Measurements from ENCODE around the gene PLPP1. TPM values are rescaled to one million over a fixed set of nuclear protein-coding genes. Genes with fewer than 3 reads are reported as not detected.

Gene PLPP1
- total RNA-seq, 1 donor from 2014 or later: 38.9 TPM

DNA sequence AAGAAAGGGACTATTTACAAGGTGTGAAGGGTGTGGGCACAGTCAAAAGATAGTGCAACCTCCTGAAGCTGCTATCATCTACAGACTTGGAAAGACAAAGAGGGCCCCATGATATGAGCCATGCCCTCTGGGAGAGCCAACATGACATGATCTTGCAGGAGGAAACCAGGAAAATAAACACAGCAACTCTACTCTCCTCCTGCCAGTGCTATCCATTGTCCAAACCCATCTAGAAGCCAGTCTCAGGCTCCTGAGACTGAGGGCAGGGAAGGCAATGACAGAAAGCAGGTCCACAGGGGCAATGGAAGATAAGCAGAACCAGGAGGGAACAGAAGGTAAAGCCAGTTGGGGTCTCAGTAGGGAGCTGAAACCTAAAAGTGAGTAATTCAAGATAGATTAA is 37.1 kb downstream of the PLPP1 start:
- Mint-ChIP-seq H3K4me3 (ENCODE audit: unreplicated experiment) (no peak overlapping the region), H3K27ac (ENCODE audit: unreplicated experiment) (no peak overlapping the region)

DNA sequence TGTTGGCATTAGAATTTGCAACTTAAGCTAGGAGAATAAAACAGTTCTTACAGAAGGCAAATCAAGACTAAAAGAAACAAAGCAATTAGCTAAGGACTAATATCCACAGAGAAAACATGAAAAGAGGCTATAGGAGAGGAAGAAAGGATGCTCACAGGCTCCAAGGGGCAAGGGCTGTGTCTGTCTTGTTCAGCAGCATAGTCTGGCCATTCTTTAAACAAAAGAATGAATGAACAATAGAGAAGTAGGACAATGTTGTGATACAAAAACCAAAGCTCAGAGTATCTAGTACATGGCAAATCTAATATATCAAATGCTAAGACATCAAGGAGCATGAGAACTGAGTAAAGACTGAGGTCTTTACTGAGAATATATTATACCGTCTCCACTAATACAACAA is 39.5 kb downstream of the PLPP1 start:
- Mint-ChIP-seq H3K4me1 (ENCODE audit: unreplicated experiment) (peaks cover 28% of the 10 kb centered on the region), H3K27me3 (ENCODE audit: unreplicated experiment) (no peaks in the 10 kb centered on the region), H3K9me3 (ENCODE audit: unreplicated experiment) (no peaks in the 10 kb centered on the region), H3K4me3 (ENCODE audit: unreplicated experiment) (no peak overlapping the region), H3K27ac (ENCODE audit: unreplicated experiment) (no peak overlapping the region), H3K36me3 (ENCODE audit: unreplicated experiment) (peaks cover 4% of the 10 kb centered on the region)
- TF ChIP-seq, protein P1, sequence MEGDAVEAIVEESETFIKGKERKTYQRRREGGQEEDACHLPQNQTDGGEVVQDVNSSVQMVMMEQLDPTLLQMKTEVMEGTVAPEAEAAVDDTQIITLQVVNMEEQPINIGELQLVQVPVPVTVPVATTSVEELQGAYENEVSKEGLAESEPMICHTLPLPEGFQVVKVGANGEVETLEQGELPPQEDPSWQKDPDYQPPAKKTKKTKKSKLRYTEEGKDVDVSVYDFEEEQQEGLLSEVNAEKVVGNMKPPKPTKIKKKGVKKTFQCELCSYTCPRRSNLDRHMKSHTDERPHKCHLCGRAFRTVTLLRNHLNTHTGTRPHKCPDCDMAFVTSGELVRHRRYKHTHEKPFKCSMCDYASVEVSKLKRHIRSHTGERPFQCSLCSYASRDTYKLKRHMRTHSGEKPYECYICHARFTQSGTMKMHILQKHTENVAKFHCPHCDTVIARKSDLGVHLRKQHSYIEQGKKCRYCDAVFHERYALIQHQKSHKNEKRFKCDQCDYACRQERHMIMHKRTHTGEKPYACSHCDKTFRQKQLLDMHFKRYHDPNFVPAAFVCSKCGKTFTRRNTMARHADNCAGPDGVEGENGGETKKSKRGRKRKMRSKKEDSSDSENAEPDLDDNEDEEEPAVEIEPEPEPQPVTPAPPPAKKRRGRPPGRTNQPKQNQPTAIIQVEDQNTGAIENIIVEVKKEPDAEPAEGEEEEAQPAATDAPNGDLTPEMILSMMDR (IDR thresholded peaks at IDR 0.05): no peak
- no peak for DNase-seq (ENCODE audit: extremely low spot score, unreplicated experiment)

More for the DNA sequence above, 37.1 kb downstream of the PLPP1 start:
- TF ChIP-seq, protein P1 (IDR thresholded peaks at IDR 0.05): no peak
- no peaks in the 10 kb centered on the region for H3K27me3 Mint-ChIP-seq (ENCODE audit: unreplicated experiment)
- H3K4me1 Mint-ChIP-seq (ENCODE audit: unreplicated experiment): peaks cover 25% of the 10 kb centered on the region
- H3K36me3 Mint-ChIP-seq (ENCODE audit: unreplicated experiment): no peaks in the 10 kb centered on the region
- DNase-seq (ENCODE audit: extremely low spot score, unreplicated experiment): no peak
- H3K9me3 Mint-ChIP-seq (ENCODE audit: unreplicated experiment): no peaks in the 10 kb centered on the region

DNA sequence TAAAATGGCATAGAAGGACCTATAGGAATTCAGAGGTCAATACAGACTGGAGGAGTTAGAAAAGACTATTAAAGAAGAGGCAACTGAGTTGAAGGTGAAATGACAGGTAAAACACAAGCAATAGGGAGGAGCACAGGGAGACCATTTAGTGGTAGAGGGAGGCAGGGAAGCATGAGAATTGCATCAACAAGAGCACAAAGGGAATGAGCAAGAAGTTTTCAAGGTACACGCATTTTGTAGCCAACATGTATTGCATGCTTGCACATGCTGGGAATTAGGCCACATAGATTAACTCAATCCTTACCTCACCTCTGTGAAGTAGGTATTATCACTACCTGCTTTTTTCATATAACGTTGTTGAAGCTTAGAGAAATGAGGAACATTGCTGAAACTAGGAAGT is 42.3 kb downstream of the PLPP1 start:
- no peak overlapping the region for H3K4me3 Mint-ChIP-seq (ENCODE audit: unreplicated experiment)
- TF ChIP-seq, protein P1 (IDR thresholded peaks at IDR 0.05): no peak
- H3K9me3 Mint-ChIP-seq (ENCODE audit: unreplicated experiment): no peaks in the 10 kb centered on the region
- H3K4me1 Mint-ChIP-seq (ENCODE audit: unreplicated experiment): peaks cover 12% of the 10 kb centered on the region
- DNase-seq (ENCODE audit: extremely low spot score, unreplicated experiment): no peak
- peaks cover 6% of the 10 kb centered on the region for H3K36me3 Mint-ChIP-seq (ENCODE audit: unreplicated experiment)
- H3K27me3 Mint-ChIP-seq (ENCODE audit: unreplicated experiment): no peaks in the 10 kb centered on the region
- no peak overlapping the region for H3K27ac Mint-ChIP-seq (ENCODE audit: unreplicated experiment)

DNA sequence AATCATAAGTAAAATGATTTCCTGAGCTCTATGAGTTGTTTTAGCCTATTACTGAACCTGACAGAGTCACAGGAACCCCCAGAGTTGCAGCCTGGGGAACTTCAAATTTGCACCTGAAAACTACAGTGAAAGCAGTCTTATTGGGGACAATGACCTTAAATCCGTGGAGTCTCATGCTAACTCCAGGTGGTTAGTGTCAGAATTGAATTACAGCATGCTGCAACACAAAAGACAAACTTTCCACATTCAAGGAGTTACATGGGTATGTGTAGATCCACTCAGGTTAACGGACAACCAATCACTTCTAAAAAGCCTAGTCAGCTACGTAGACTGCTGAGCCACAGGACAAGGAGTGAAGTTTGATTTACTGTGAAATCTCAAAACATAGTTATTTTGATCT is 49.7 kb downstream of the PLPP1 start:
- H3K9me3 Mint-ChIP-seq (ENCODE audit: unreplicated experiment): no peaks in the 10 kb centered on the region
- no peak overlapping the region for H3K4me3 Mint-ChIP-seq (ENCODE audit: unreplicated experiment)
- H3K27me3 Mint-ChIP-seq (ENCODE audit: unreplicated experiment): no peaks in the 10 kb centered on the region
- TF ChIP-seq, protein P1 (IDR thresholded peaks at IDR 0.05): no peak
- no peak for DNase-seq (ENCODE audit: extremely low spot score, unreplicated experiment)
- peaks cover 4% of the 10 kb centered on the region for H3K36me3 Mint-ChIP-seq (ENCODE audit: unreplicated experiment)
- H3K4me1 Mint-ChIP-seq (ENCODE audit: unreplicated experiment): peaks cover 21% of the 10 kb centered on the region
- no peak overlapping the region for H3K27ac Mint-ChIP-seq (ENCODE audit: unreplicated experiment)

DNA sequence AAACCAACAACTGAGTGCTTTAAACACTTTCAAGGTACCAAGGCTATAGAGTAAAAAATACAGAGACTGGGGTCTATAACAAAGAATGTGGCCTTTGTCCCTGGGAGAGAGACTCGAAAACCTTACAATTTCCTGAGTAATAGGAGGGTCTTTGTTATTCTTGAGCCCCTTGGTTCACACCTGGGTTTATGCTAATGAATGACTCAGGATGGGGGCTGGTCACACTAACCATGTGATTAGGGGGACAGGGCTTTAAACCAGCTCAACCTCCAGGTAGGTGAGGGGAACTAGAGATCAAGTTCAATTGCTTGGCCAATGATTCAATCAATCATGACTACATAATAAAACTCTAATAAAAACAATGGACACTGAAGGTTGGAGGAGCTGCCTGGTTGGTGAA is 50.2 kb downstream of the PLPP1 start:
- peaks cover 3% of the 10 kb centered on the region for H3K36me3 Mint-ChIP-seq (ENCODE audit: unreplicated experiment)
- H3K4me3 Mint-ChIP-seq (ENCODE audit: unreplicated experiment): no peak overlapping the region
- H3K4me1 Mint-ChIP-seq (ENCODE audit: unreplicated experiment): peaks cover 20% of the 10 kb centered on the region
- no peaks in the 10 kb centered on the region for H3K9me3 Mint-ChIP-seq (ENCODE audit: unreplicated experiment)
- no peaks in the 10 kb centered on the region for H3K27me3 Mint-ChIP-seq (ENCODE audit: unreplicated experiment)
- no peak overlapping the region for H3K27ac Mint-ChIP-seq (ENCODE audit: unreplicated experiment)
- no peak for DNase-seq (ENCODE audit: extremely low spot score, unreplicated experiment)
- TF ChIP-seq, protein P1 (IDR thresholded peaks at IDR 0.05): no peak

Measured in osteocyte (in vitro differentiated cells).